HEK293T (cell line): ENCODE measurements around the gene CBFA2T3.
"Not testable (repeated sequence)": the region's sequence is repeated elsewhere in the genome, so short reads cannot be mapped to it uniquely, and the experiment has no call there.

ENCODE experiments used
- CTCF ChIA-PET: fragments of 350-600 bp; formaldehyde crosslinking; extraction: SDS; loops from one replicate; lab custom pipeline; 2021; ENCODE audit warnings: antibody characterized with exemption, inconsistent platforms; lab: Yijun Ruan, JAX
- POLR2A ChIA-PET: fragments of 350-600 bp; formaldehyde crosslinking; extraction: SDS; loops from one replicate; lab custom pipeline; 2020; ENCODE audit warnings: antibody characterized with exemption, inconsistent platforms; lab: Yijun Ruan, JAX
- DNase-seq: peaks from one replicate; pipeline ENCODE4 v3.0.0; 2012; ENCODE audit warnings: mixed read lengths; ENCODE audit errors: extremely low spot score
- ARNT ChIP-seq: fragments of 450-650 bp; IDR thresholded peaks from 2 replicates; pipeline ENCODE4 v1.6.1; 2017; ENCODE audit warnings: mild to moderate bottlenecking
- BHLHE40 ChIP-seq: fragments of 450-650 bp; IDR thresholded peaks from 2 replicates; pipeline ENCODE4 v1.6.1; 2016; ENCODE audit warnings: mild to moderate bottlenecking, moderate library complexity, borderline replicate concordance
- CTBP1 ChIP-seq: fragments of 450-650 bp; IDR thresholded peaks from 2 replicates; pipeline ENCODE4 v1.6.1; 2016; ENCODE audit warnings: borderline replicate concordance
- ELF4 ChIP-seq: fragments of 450-650 bp; IDR thresholded peaks from 2 replicates; pipeline ENCODE4 v1.6.1; 2017; ENCODE audit warnings: antibody characterized with exemption
- FOXA1 ChIP-seq: fragments of 450-650 bp; IDR thresholded peaks from 2 replicates; pipeline ENCODE4 v1.6.1; 2016; ENCODE audit warnings: mild to moderate bottlenecking
- FOXK2 ChIP-seq: fragments of 450-650 bp; IDR thresholded peaks from 2 replicates; pipeline ENCODE4 v1.6.1; 2016; ENCODE audit warnings: mild to moderate bottlenecking
- FOXM1 ChIP-seq: fragments of 450-650 bp; IDR thresholded peaks from 2 replicates; pipeline ENCODE4 v1.6.1; 2017; ENCODE audit warnings: mild to moderate bottlenecking, borderline replicate concordance
- HDGF ChIP-seq: fragments of 450-650 bp; IDR thresholded peaks from 2 replicates; pipeline ENCODE4 v1.6.1; 2017; ENCODE audit warnings: antibody characterized with exemption, borderline replicate concordance
- L3MBTL2 ChIP-seq: fragments of 450-650 bp; conservative IDR thresholded peaks from 2 replicates; pipeline ENCODE4 v1.6.1; 2016; ENCODE audit warnings: mild to moderate bottlenecking
- LEF1 ChIP-seq: fragments of 450-650 bp; IDR thresholded peaks from 2 replicates; pipeline ENCODE4 v1.6.1; 2017; ENCODE audit warnings: mild to moderate bottlenecking, borderline replicate concordance
- NFRKB ChIP-seq: fragments of 450-650 bp; IDR thresholded peaks from 2 replicates; pipeline ENCODE4 v1.6.1; 2016; ENCODE audit warnings: mild to moderate bottlenecking, moderate library complexity
- PKNOX1 ChIP-seq: fragments of 450-650 bp; IDR thresholded peaks from 2 replicates; pipeline ENCODE4 v1.6.1; 2016
- SP1 ChIP-seq: fragments of 450-650 bp; IDR thresholded peaks from 2 replicates; pipeline ENCODE4 v1.6.1; 2017
- SUZ12 ChIP-seq: fragments of 450-650 bp; IDR thresholded peaks from 2 replicates; pipeline ENCODE4 v1.6.1; 2016; ENCODE audit warnings: mild to moderate bottlenecking
- TARDBP ChIP-seq: fragments of 450-650 bp; IDR thresholded peaks from 2 replicates; pipeline ENCODE4 v1.6.1; 2016
- ZNF384 ChIP-seq: fragments of 450-650 bp; IDR thresholded peaks from 2 replicates; pipeline ENCODE4 v1.6.1; 2016

Gene CBFA2T3

GRCh38 chr16:89013692-89014402 is 36.8 kb upstream of the CBFA2T3 start:
- ChIA-PET POLR2A (no interaction called here), CTCF (interaction anchor here (0.7 kb wide), 1 partner anchor 200 kb away, joined by 3 read pairs; no protein-coding TSS in a partner anchor)
- DNase-seq: no peak
- TF ChIP-seq SP1: no peak
- no peak for TF ChIP-seq ELF4
- TF ChIP-seq PKNOX1: no peak
- no peak for TF ChIP-seq FOXK2
- no peak for TF ChIP-seq TARDBP
- no peak for TF ChIP-seq CTBP1
- TF ChIP-seq FOXA1: no peak
- no peak for TF ChIP-seq HDGF
- no peak for TF ChIP-seq SUZ12
- no peak for TF ChIP-seq ARNT
- no peak for TF ChIP-seq L3MBTL2
- no peak for TF ChIP-seq NFRKB
- no peak for TF ChIP-seq BHLHE40
- no peak for TF ChIP-seq ZNF384

GRCh38 chr16:89013111-89013510 is 36.1 kb upstream of the CBFA2T3 start:
- ChIA-PET POLR2A (no interaction called here), CTCF (no interaction called here)
- TF ChIP-seq BHLHE40 (no peak), ZNF384 (no peak), ELF4 (no peak)
- DNase-seq: no peak

- ChIA-PET CTCF (no interaction called here), POLR2A (no interaction called here)
- no peak for TF ChIP-seq FOXM1
- no peak for TF ChIP-seq FOXA1
- no peak for TF ChIP-seq ZNF384
- DNase-seq: no peak
Observed at GRCh38 chr16:89012622-89012995, 35.6 kb upstream of the CBFA2T3 start.

- CTCF ChIA-PET: no interaction called here
- POLR2A ChIA-PET: no interaction called here
- no peak for TF ChIP-seq HDGF
- no peak for TF ChIP-seq L3MBTL2
- no peak for TF ChIP-seq CTBP1
- no peak for TF ChIP-seq ZNF384
- no peak for TF ChIP-seq SUZ12
- no peak for TF ChIP-seq ELF4
- TF ChIP-seq FOXM1: no peak
- TF ChIP-seq LEF1: no peak
- no peak for DNase-seq
Observed at GRCh38 chr16:89011909-89012621, 35.1 kb upstream of the CBFA2T3 start.

- no peak for DNase-seq
- ChIA-PET CTCF (no interaction called here), POLR2A (no interaction called here)
- TF ChIP-seq SUZ12 (no peak), PKNOX1 (no peak), BHLHE40 (no peak), TARDBP (no peak)
Observed at GRCh38 chr16:89010210-89010925, 33.4 kb upstream of the CBFA2T3 start.

- no peak for DNase-seq
- ChIA-PET POLR2A (no interaction called here), CTCF (no interaction called here)
Observed at GRCh38 chr16:89009343-89010209, 32.6 kb upstream of the CBFA2T3 start.

GRCh38 chr16:89008796-89009195 is 31.8 kb upstream of the CBFA2T3 start:
- POLR2A ChIA-PET, DNase-seq, CTCF ChIA-PET: not testable (repeated sequence)

More at GRCh38 chr16:89009343-89010209, 32.6 kb upstream of the CBFA2T3 start:
- no peak for TF ChIP-seq ARNT
- TF ChIP-seq FOXM1: no peak
- no peak for TF ChIP-seq SUZ12
- no peak for TF ChIP-seq TARDBP
- no peak for TF ChIP-seq CTBP1
- TF ChIP-seq ELF4: no peak
- no peak for TF ChIP-seq FOXK2
- TF ChIP-seq BHLHE40: no peak
- no peak for TF ChIP-seq LEF1
- no peak for TF ChIP-seq NFRKB
- TF ChIP-seq ZNF384: no peak
- TF ChIP-seq HDGF: no peak
- no peak for TF ChIP-seq FOXA1
- TF ChIP-seq L3MBTL2: no peak
- TF ChIP-seq SP1: no peak
- no peak for TF ChIP-seq PKNOX1
